H1 (cell line): ENCODE data around the gene GEMIN2. TPM values are rescaled to one million over a fixed set of nuclear protein-coding genes. Genes with fewer than 3 reads are reported as not detected.

Experiments
- BCL11A ChIP-seq, 2 experiments: IDR thresholded peaks; one replicate each; pipeline ENCODE4 v1.6.1; 2011; ENCODE audit warnings: low read depth in 2 of 2, low read length in 2 of 2, mild to moderate bottlenecking in 2 of 2
- CEBPB ChIP-seq: IDR thresholded peaks from 2 replicates; pipeline ENCODE4 v1.6.1; 2012; ENCODE audit warnings: low read depth, low read length
- CREB1 ChIP-seq: IDR thresholded peaks from 2 replicates; pipeline ENCODE4 v1.6.1; 2012; ENCODE audit warnings: inconsistent platforms
- KDM5A ChIP-seq: fragments of 200-600 bp; IDR thresholded peaks from 2 replicates; pipeline ENCODE4 v1.7.1; 2012; ENCODE audit warnings: mild to moderate bottlenecking, low read length, inconsistent platforms, mixed read lengths
- POLR2A ChIP-seq, 2 experiments: IDR thresholded peaks; 1 replicate in 1 of 2; 2 replicates in 1 of 2; pipeline ENCODE4 v1.6.1; 2011; ENCODE audit warnings: low read depth in 2 of 2, low read length in 2 of 2, mild to moderate bottlenecking in 2 of 2; ENCODE audit errors: control extremely low read depth in 1 of 2
- POLR2AphosphoS5 ChIP-seq: IDR thresholded peaks from 2 replicates; pipeline ENCODE4 v1.6.1; 2011; ENCODE audit warnings: low read depth, low read length
- SIX5 ChIP-seq: IDR thresholded peaks from 2 replicates; pipeline ENCODE4 v1.6.1; 2011; ENCODE audit warnings: mild to moderate bottlenecking, low read depth, low read length
- SP4 ChIP-seq: IDR thresholded peaks from 2 replicates; pipeline ENCODE4 v1.6.1; 2012; ENCODE audit warnings: low read length, inconsistent platforms
- TAF7 ChIP-seq: optimal IDR thresholded peaks from 2 replicates; pipeline ENCODE3; 2011; ENCODE audit warnings: low read depth, mild to moderate bottlenecking, inconsistent platforms, low read length, moderate library complexity, borderline replicate concordance
- polyA plus RNA-seq, 7 experiments: library from polyadenylated mRNA; depleted of rRNA in 3 of 7; stranded (reverse) in 5 of 7; unstranded in 2 of 7; fragments of >200 nt in 5 of 7; fragments of 200-250 nt in 2 of 7; gene quantifications; 1 replicate in 5 of 7; 2 replicates in 1 of 7; 4 replicates in 1 of 7; pipeline versions ENCODE4 v1.2.1 to v1.2.3, GENCODE V29; 2011 to 2013; ENCODE audit warnings: missing spikeins in 2 of 7, mixed read lengths in 2 of 7
- total RNA-seq: library from RNA; stranded (reverse); fragmentation: NEBNext Ultra II Directional; extraction: Animal tissue kit (Norgen Biotek cat#: 25700); gene quantifications from 2 replicates; pipeline ENCODE4 v1.2.1, GENCODE V29; 2021
- TF ChIP-seq, protein P1 (sequence below): fragments of 300-600 bp; sonication (generic); IDR thresholded peaks from 2 replicates; pipeline ENCODE4 v1.7.1; 2012; ENCODE audit warnings: low read length, moderate library complexity, mild to moderate bottlenecking, inconsistent platforms; ENCODE audit not compliant: insufficient replicate concordance
- TF ChIP-seq, protein P2 (sequence below): IDR thresholded peaks from 2 replicates; pipeline ENCODE4 v1.6.1; 2012; ENCODE audit warnings: inconsistent platforms

Gene GEMIN2
- total and polyA plus RNA-seq, 2 of the 8 experiments (the other 6 are each of a cell fraction or from before 2014, with no cell fraction given) = 29.1 to 30.8 TPM

DNA sequence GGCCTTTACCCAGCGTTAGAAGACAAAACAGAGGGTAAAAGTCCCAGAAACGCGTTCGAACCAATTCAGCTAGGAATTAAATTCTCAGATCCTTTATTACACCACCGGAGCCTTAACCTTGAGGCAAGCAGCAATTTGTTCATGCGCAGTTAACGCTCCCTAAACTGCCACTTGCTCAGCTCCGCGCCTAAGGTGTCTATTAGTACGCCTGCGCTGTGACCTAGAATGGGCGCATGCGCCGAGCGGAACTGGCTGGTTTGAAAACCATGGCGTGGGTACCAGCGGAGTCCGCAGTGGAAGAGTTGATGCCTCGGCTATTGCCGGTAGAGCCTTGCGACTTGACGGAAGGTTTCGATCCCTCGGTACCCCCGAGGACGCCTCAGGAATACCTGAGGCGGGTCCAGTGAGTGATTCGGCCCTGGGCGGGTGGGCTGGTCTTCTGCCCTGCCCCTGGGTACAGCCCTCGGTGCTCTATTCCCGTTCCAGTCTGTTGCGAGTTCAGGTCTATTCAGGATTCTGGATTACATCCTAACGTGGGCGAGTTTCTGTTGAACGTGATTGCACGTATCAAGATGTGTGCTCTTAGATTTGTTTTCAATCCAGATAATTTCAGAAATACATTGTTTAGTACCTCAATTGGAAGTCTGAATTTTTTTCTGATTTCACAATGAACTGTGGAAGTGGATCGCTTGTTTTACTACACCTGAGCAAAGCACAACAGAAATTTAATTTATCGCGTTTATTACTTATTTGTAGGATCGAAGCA, at the start of gene GEMIN2 (continued):
- TF ChIP-seq, protein P1, sequence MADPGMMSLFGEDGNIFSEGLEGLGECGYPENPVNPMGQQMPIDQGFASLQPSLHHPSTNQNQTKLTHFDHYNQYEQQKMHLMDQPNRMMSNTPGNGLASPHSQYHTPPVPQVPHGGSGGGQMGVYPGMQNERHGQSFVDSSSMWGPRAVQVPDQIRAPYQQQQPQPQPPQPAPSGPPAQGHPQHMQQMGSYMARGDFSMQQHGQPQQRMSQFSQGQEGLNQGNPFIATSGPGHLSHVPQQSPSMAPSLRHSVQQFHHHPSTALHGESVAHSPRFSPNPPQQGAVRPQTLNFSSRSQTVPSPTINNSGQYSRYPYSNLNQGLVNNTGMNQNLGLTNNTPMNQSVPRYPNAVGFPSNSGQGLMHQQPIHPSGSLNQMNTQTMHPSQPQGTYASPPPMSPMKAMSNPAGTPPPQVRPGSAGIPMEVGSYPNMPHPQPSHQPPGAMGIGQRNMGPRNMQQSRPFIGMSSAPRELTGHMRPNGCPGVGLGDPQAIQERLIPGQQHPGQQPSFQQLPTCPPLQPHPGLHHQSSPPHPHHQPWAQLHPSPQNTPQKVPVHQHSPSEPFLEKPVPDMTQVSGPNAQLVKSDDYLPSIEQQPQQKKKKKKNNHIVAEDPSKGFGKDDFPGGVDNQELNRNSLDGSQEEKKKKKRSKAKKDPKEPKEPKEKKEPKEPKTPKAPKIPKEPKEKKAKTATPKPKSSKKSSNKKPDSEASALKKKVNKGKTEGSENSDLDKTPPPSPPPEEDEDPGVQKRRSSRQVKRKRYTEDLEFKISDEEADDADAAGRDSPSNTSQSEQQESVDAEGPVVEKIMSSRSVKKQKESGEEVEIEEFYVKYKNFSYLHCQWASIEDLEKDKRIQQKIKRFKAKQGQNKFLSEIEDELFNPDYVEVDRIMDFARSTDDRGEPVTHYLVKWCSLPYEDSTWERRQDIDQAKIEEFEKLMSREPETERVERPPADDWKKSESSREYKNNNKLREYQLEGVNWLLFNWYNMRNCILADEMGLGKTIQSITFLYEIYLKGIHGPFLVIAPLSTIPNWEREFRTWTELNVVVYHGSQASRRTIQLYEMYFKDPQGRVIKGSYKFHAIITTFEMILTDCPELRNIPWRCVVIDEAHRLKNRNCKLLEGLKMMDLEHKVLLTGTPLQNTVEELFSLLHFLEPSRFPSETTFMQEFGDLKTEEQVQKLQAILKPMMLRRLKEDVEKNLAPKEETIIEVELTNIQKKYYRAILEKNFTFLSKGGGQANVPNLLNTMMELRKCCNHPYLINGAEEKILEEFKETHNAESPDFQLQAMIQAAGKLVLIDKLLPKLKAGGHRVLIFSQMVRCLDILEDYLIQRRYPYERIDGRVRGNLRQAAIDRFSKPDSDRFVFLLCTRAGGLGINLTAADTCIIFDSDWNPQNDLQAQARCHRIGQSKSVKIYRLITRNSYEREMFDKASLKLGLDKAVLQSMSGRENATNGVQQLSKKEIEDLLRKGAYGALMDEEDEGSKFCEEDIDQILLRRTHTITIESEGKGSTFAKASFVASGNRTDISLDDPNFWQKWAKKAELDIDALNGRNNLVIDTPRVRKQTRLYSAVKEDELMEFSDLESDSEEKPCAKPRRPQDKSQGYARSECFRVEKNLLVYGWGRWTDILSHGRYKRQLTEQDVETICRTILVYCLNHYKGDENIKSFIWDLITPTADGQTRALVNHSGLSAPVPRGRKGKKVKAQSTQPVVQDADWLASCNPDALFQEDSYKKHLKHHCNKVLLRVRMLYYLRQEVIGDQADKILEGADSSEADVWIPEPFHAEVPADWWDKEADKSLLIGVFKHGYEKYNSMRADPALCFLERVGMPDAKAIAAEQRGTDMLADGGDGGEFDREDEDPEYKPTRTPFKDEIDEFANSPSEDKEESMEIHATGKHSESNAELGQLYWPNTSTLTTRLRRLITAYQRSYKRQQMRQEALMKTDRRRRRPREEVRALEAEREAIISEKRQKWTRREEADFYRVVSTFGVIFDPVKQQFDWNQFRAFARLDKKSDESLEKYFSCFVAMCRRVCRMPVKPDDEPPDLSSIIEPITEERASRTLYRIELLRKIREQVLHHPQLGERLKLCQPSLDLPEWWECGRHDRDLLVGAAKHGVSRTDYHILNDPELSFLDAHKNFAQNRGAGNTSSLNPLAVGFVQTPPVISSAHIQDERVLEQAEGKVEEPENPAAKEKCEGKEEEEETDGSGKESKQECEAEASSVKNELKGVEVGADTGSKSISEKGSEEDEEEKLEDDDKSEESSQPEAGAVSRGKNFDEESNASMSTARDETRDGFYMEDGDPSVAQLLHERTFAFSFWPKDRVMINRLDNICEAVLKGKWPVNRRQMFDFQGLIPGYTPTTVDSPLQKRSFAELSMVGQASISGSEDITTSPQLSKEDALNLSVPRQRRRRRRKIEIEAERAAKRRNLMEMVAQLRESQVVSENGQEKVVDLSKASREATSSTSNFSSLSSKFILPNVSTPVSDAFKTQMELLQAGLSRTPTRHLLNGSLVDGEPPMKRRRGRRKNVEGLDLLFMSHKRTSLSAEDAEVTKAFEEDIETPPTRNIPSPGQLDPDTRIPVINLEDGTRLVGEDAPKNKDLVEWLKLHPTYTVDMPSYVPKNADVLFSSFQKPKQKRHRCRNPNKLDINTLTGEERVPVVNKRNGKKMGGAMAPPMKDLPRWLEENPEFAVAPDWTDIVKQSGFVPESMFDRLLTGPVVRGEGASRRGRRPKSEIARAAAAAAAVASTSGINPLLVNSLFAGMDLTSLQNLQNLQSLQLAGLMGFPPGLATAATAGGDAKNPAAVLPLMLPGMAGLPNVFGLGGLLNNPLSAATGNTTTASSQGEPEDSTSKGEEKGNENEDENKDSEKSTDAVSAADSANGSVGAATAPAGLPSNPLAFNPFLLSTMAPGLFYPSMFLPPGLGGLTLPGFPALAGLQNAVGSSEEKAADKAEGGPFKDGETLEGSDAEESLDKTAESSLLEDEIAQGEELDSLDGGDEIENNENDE = no peak
- no peak for TF ChIP-seq BCL11A (IDR thresholded peaks at IDR 0.05; ENCODE audit: low read depth in 2 of 2, low read length in 2 of 2)
- peak; percentile 27; the same call in 1 of the 2 replicates for TF ChIP-seq CREB1
- 0 out of 2 replicates have a peak, but pooled peaks have one; percentile 7 for TF ChIP-seq KDM5A
- TF ChIP-seq POLR2A (IDR thresholded peaks at IDR 0.05; ENCODE audit: control extremely low read depth in 1 of 2, low read depth in 2 of 2, low read length in 2 of 2) = peak; percentile 59 to 85
- peak; percentile 16 for TF ChIP-seq TAF7
- TF ChIP-seq, protein P2, sequence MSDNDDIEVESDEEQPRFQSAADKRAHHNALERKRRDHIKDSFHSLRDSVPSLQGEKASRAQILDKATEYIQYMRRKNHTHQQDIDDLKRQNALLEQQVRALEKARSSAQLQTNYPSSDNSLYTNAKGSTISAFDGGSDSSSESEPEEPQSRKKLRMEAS = peak; percentile 51
- no peak for TF ChIP-seq CEBPB
- no peak for TF ChIP-seq SIX5
- TF ChIP-seq SP4 = no peak
- TF ChIP-seq POLR2AphosphoS5 = peak; percentile 81; the same call in 1 of the 2 replicates
